ENCODE data around the gene TDRD15. TPM values are rescaled to one million over a fixed set of nuclear protein-coding genes. Genes with fewer than 3 reads are reported as not detected.

TDRD15 gene
- total and polyA plus RNA-seq, 3 donors from 2014 or later: 4.1 to 11.3 (median 8.4) TPM

DNA sequence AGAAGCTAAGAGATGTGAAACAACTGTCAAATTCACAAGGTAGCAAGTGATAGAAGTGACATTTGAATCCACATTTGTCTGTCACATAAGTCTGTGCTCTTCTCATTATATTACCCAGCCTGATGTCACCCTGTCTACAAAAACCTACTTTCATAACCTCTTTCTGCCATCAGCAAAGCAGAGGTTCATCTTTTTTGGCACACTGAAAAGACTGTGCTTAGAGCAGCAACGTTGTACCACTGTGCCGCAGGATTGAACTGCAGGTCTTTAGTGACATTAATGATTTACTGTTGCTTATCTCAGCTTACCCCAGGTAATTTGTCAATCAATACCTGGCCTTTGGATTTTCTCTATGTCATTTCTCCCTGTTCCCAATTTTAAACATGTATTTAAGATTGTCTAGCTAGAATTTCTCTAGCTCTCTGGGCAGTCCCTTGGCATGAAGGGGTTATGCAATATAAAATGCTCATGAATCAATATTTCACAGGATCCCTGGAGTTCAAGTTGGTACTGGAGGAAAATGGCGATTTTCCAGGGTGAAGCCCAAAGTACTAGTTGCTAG, 31.4 kb upstream of the TDRD15 start:
- Histone ChIP-seq H3K9me3 (no peaks in the 10 kb centered on the region), H3K36me3 (ENCODE audit: low read depth, missing control alignments) (no peaks in the 10 kb centered on the region), H3K4me1 (no peaks in the 10 kb centered on the region), H3K27me3 (no peaks in the 10 kb centered on the region), H3K27ac (no peak overlapping the region), H3K4me3 (no peak overlapping the region)
- no peak for DNase-seq
- 77 to 78% methylated on average over 3 of the region's 3 CpGs for whole genome bisulfite sequencing, 2 donors
- TF ChIP-seq POLR2A (IDR thresholded peaks at IDR 0.05): no peak
- TF ChIP-seq, protein P1, sequence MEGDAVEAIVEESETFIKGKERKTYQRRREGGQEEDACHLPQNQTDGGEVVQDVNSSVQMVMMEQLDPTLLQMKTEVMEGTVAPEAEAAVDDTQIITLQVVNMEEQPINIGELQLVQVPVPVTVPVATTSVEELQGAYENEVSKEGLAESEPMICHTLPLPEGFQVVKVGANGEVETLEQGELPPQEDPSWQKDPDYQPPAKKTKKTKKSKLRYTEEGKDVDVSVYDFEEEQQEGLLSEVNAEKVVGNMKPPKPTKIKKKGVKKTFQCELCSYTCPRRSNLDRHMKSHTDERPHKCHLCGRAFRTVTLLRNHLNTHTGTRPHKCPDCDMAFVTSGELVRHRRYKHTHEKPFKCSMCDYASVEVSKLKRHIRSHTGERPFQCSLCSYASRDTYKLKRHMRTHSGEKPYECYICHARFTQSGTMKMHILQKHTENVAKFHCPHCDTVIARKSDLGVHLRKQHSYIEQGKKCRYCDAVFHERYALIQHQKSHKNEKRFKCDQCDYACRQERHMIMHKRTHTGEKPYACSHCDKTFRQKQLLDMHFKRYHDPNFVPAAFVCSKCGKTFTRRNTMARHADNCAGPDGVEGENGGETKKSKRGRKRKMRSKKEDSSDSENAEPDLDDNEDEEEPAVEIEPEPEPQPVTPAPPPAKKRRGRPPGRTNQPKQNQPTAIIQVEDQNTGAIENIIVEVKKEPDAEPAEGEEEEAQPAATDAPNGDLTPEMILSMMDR (IDR thresholded peaks at IDR 0.05): no peak
- intact Hi-C loops (cut with DNase I; ENCODE audit: low total_unique reads): no loop called here

- WGBS, 2 donors: 29 to 53% methylated on average over 1 of the region's 1 CpG
- no peaks in the 10 kb centered on the region for H3K36me3 ChIP-seq (ENCODE audit: low read depth, missing control alignments)
- TF ChIP-seq, protein P1 (IDR thresholded peaks at IDR 0.05): no peak
- TF ChIP-seq POLR2A (IDR thresholded peaks at IDR 0.05): no peak
- no peaks in the 10 kb centered on the region for H3K27me3 ChIP-seq
- no peak for DNase-seq
- no peak overlapping the region for H3K27ac ChIP-seq
- H3K9me3 ChIP-seq: no peaks in the 10 kb centered on the region
- intact Hi-C loops (cut with DNase I; ENCODE audit: low total_unique reads): no loop called here
- no peaks in the 10 kb centered on the region for H3K4me1 ChIP-seq
- no peak overlapping the region for H3K4me3 ChIP-seq
Observed at GRCh38 chr2:21095178-21095577, 28.6 kb upstream of the TDRD15 start.

DNA sequence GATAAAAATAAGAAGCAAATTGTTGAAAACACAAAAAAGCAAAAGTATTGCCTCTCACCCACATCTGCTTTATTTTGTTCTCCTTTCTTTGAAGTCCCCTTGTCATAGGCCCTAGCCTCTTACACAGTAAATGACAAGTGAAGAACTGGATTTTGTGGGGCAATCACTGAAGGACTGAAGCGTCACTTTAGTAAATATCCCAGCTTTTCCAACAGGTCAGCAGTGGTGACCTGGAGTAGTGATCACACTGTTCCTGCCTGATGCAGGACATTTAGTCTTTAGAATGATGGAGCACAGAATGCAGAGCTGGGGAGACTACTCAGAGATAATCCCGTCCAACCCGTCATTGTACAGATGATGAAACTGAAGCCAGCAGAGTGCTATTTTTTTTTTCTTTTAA, 28.1 kb upstream of the TDRD15 start:
- Histone ChIP-seq H3K27me3 (no peaks in the 10 kb centered on the region), H3K27ac (no peak overlapping the region), H3K4me1 (no peaks in the 10 kb centered on the region), H3K4me3 (no peak overlapping the region), H3K9me3 (no peaks in the 10 kb centered on the region), H3K36me3 (ENCODE audit: low read depth, missing control alignments) (no peaks in the 10 kb centered on the region)
- 56 to 66% methylated on average over 3 of the region's 3 CpGs for WGBS, 2 donors
- no peak for DNase-seq
- intact Hi-C loops (cut with DNase I; ENCODE audit: low total_unique reads): no loop called here
- no peak for TF ChIP-seq POLR2A (IDR thresholded peaks at IDR 0.05)
- TF ChIP-seq, protein P1 (IDR thresholded peaks at IDR 0.05): no peak

GRCh38 chr2:21096458-21096857, 27.3 kb upstream of the TDRD15 start:
- TF ChIP-seq, protein P1 (IDR thresholded peaks at IDR 0.05): no peak
- TF ChIP-seq POLR2A (IDR thresholded peaks at IDR 0.05): no peak

GRCh38 chr2:21097331-21097730, 26.4 kb upstream of the TDRD15 start:
- H3K4me1 ChIP-seq: no peaks in the 10 kb centered on the region
- no peaks in the 10 kb centered on the region for H3K27me3 ChIP-seq
- no peaks in the 10 kb centered on the region for H3K9me3 ChIP-seq
- H3K4me3 ChIP-seq: no peak overlapping the region
- 76 to 83% methylated on average over 6 of the region's 6 CpGs for whole genome bisulfite sequencing, 2 donors
- no peaks in the 10 kb centered on the region for H3K36me3 ChIP-seq (ENCODE audit: low read depth, missing control alignments)
- no peak for DNase-seq
- intact Hi-C loops (cut with DNase I; ENCODE audit: low total_unique reads): no loop called here
- no peak overlapping the region for H3K27ac ChIP-seq
- no peak for TF ChIP-seq POLR2A (IDR thresholded peaks at IDR 0.05)
- TF ChIP-seq, protein P1 (IDR thresholded peaks at IDR 0.05): no peak

More at GRCh38 chr2:21096458-21096857, 27.3 kb upstream of the TDRD15 start:
- DNase-seq: no peak
- Histone ChIP-seq H3K27ac (no peak overlapping the region), H3K36me3 (ENCODE audit: low read depth, missing control alignments) (no peaks in the 10 kb centered on the region), H3K9me3 (no peaks in the 10 kb centered on the region), H3K4me3 (no peak overlapping the region), H3K27me3 (no peaks in the 10 kb centered on the region), H3K4me1 (no peaks in the 10 kb centered on the region)
- 76 to 95% methylated on average over 1 of the region's 1 CpG for WGBS, 2 donors
- intact Hi-C loops (cut with DNase I; ENCODE audit: low total_unique reads): no loop called here

All from testis (tissue), 3 donors.